Thyroid gland (tissue), 4 donors: ENCODE data around the gene ACD.

Source experiments
- POLR2A ChIP-seq, 2 donors: fragments of 450-650 bp; IDR thresholded peaks; one replicate each; pipeline ENCODE4 v1.6.1; 2017; ENCODE audit warnings: antibody characterized with exemption in 2 of 2, mild to moderate bottlenecking in 2 of 2, moderate library complexity in 1 of 2
- TF ChIP-seq, protein P1 (sequence below), 6 experiments: fragments of 200-600 bp in 3 of 6; fragments of 450-650 bp in 3 of 6; sonication (generic) in 3 of 6; IDR thresholded peaks; one replicate each; pipeline ENCODE4 v1.5.1; 2016 to 2019; ENCODE audit warnings: antibody characterized with exemption in 6 of 6, mild to moderate bottlenecking in 2 of 6, inconsistent platforms in 1 of 6, moderate library complexity in 1 of 6

GRCh38 chr16:67661886-67662652, 2.0 kb upstream of the ACD start:
- no peak for TF ChIP-seq POLR2A (IDR thresholded peaks at IDR 0.05)
- TF ChIP-seq, protein P1, sequence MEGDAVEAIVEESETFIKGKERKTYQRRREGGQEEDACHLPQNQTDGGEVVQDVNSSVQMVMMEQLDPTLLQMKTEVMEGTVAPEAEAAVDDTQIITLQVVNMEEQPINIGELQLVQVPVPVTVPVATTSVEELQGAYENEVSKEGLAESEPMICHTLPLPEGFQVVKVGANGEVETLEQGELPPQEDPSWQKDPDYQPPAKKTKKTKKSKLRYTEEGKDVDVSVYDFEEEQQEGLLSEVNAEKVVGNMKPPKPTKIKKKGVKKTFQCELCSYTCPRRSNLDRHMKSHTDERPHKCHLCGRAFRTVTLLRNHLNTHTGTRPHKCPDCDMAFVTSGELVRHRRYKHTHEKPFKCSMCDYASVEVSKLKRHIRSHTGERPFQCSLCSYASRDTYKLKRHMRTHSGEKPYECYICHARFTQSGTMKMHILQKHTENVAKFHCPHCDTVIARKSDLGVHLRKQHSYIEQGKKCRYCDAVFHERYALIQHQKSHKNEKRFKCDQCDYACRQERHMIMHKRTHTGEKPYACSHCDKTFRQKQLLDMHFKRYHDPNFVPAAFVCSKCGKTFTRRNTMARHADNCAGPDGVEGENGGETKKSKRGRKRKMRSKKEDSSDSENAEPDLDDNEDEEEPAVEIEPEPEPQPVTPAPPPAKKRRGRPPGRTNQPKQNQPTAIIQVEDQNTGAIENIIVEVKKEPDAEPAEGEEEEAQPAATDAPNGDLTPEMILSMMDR (IDR thresholded peaks at IDR 0.05), result no peak
